Hematopoietic multipotent progenitor cell treated with erythropoietin and hydrocortisone succinate and interleukin-3 and kit ligand, for 4 days (in vitro differentiated cells): ENCODE data around the gene SPSB3.

Source experiments
- DNase-seq: peaks from one replicate; pipeline ENCODE4 v3.0.0-alpha.2; 2015

The SPSB3 gene

GRCh38 chr16:1782408-1783264 lies at the start of gene SPSB3, which contains the start of gene NUBP2:
TSS of gene SPSB3 (minus strand) at chr16:1782571. CDS start at chr16:1781483, 1,088 bp downstream.
TSS of gene NUBP2 (plus strand) at chr16:1782960. CDS start at chr16:1783021, 61 bp downstream.
- peak; percentile 100 for DNase-seq

DNA sequence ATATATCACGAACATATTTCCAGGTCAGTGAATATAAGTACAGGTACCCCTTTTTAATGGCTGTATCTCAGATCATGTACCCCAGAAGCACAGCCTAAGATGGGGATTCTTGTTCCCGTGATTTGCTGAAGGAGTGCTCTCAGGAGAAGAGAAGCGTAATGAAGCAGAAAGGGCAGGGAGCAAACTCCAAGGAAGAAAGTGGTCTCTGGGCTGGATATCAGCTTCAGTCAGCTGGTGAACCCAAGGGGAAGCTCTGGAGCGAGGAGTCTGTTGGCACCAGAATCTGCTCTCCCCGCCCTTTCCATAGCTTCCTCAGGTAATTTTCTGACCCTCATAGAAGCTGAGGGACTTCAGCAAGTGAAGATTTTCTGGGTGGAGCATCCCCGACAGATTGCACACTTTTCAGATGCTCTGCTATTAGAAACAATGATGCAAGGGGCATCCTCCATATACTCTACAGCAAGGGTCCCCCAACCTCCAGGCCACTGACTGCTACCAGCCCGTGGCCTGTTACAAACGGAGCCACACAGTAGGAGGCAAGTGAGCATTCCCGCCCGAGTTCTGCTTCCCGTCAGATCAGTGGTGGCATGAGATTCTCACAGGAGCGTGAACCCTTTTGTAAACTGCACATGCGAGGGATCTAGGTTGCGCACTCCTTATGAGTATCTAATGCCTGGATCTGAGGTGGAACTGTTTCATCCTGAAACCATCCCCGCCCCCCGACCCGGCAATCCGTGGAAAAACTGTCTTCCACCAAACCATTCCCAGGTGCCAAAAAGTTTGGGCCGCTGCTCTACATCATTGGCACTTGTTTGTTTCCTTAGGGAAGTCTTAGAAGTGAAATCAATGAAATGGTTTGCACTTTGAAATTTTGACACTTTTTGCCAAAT lies 49.1 kb upstream of the SPSB3 start:
- no peak for DNase-seq

DNA sequence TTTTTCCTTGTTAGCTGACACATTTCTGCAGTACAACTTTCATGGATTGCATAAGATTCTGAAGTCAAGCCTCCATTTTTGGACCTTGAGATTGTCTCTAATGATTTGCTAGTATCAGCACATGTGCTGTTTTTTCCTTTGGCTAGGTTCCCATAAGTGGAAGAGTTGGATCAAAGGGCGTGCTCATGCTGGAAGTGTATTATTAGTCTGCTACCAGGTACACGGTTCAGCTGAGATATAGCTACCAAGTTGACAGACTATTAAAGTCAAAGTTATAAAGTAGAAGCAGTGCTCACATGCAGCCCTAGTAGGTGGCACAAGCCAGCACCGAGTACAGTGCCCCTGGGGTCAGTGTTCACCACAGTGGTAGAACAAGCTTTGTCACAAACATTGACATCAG lies 47.8 kb upstream of the SPSB3 start:
- no peak for DNase-seq

- peak; percentile 19 for DNase-seq
These were observed 46.5 kb upstream of the SPSB3 start for GRCh38 chr16:1828645-1829410.

- peak; percentile 96 for DNase-seq
These were observed 44.6 kb upstream of the SPSB3 start, which contains the start of the genes FAHD1 and HAGH for GRCh38 chr16:1826691-1827573. TSS of gene FAHD1 (plus strand) at chr16:1827206. CDS start at chr16:1827239, 33 bp downstream. TSS of gene HAGH (minus strand) at chr16:1826825. CDS start at chr16:1826787, 38 bp downstream.

GRCh38 chr16:1825864-1826690 lies 43.7 kb upstream of the SPSB3 start:
- peak; percentile 81 for DNase-seq

DNA sequence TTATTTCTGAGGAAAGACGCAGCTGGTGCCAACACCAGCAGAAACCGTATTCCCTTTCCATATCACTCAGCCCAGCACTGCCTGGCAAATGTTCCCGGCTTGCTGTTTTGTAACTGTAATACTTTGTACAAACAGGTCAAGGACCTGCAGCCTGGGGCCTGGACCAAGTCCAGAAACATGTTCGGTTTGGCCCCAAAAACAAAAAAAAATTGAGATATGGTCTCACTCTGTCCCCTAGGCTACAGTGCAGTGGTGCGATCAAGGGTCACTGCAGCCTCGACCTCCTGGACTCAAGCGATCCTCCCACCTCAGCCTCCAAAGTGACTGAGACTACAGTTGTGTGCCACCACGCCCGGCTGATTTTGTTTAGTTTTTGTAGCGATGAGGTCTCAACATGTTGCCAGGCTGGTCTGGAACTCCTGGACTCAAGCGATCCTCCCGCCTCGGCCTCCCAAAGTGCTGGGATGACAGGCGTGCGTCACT lies 43.1 kb upstream of the SPSB3 start:
- no peak for DNase-seq

DNA sequence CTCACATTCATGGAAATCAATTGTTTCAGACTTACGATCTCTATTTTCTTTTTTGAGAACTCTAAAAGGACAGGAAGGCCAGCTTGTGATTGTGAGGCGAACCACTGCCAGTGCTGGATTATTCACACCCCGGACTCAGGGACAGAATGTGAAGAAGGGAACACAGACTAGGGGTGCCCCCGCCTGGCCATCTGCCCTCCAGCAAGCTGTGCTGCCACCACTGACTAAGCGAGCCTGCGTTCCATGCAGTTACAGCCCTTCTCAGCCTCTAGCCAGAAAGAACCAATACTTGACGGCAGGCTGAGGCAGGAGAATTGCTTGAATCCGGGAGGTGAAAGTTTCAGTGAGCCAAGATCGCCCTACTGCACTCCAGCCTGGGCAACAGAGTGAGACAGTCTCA lies 41.5 kb upstream of the SPSB3 start:
- DNase-seq = peak; percentile 91

- DNase-seq = no peak
These were observed 40.4 kb upstream of the SPSB3 start for GRCh38 chr16:1822801-1823200.

DNA sequence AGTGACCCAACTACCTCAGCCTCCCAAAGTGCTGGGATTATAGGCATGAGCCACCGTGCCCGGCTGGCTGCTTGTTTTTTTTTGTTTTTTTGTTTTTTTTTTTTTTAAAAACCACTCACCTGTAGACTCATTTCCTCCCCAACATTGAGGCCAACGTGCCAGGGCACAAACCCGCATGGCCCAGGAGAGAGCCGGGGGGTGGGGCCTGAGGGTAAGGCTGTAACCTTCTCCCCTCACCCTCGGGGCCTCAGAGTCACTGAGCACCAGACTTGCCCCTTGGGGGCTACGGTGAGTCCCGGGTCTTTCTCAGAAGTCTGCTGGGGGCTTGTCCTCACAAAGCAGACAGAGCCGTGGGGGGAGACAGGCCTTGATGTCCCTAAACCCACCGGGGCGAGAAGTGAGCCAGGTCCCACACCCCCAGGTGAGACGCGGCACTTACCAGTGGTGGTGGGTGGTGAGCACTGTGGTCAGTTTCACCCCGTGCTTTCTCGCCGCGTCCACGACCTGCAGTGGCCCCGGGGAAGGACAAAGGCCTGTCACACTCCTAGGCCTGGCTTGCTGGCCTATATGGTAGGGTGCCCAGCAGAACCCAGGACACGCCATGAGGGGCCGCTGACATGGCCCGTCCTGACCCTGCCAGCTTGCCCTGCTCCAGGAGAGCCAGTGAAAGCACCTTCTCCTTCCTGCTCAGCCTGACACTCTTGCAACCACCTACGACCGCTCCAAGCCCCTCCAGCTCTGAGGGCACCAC lies 39.7 kb upstream of the SPSB3 start:
- no peak for DNase-seq

GRCh38 chr16:1820946-1821290 lies 38.5 kb upstream of the SPSB3 start:
- no peak for DNase-seq

- peak; percentile 95 for DNase-seq
These were observed 38.0 kb upstream of the SPSB3 start for GRCh38 chr16:1820096-1820945.

DNA sequence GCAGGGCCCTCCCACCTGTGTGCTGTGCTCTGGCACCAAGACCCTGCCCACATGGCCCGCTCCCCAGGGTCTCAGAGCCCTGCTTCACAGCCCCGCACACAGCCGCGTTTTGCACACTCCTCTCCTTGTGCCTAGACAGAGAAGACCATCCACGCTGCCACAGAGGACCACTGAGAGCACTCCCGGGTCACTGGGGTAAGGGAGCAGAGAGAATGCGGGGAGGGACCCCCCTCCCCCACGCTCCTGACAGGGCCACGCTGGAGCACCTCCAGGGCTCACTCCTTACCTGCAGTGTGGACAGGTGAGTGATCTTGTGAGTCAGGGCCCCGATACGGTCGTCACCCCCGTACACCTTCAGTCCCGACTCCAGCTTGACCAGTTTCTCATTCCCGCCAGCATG lies 37.2 kb upstream of the SPSB3 start:
- DNase-seq = no peak

GRCh38 chr16:1818873-1819525 lies 36.6 kb upstream of the SPSB3 start:
- no peak for DNase-seq

DNA sequence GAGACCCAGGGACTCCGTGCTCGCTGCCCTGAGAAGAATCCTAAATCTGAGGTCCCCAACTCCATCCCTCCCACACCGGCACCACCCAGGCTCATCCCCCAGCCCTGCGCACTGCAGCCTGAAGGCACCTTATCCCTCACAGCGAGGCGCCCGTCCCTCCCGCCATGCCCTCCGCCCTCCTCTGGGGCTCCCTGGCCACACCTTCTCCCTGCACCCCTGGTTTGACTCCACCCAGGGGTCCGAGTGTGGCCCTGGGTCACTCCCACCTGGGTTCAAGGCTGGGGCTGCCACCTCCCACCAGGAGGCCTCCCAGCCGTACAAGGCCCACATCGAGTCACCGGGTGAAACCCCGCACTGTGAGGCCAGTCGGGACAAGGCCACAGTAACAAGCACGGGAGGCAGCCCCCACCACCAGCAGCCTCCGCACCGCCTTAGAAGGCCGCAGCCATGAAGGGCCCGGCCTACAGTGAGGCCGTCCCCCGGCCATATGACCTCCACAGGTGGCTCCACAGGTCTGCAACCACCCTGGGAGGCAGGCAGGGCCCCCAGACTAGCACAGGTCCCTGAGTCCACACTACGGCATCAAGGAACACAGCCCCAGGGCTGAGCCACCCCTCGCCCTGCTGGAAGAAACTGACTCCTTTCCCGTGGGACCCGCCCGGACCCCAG lies 36.0 kb upstream of the SPSB3 start:
- no peak for DNase-seq

- DNase-seq = no peak
These were observed 35.3 kb upstream of the SPSB3 start for GRCh38 chr16:1817716-1818115.

DNA sequence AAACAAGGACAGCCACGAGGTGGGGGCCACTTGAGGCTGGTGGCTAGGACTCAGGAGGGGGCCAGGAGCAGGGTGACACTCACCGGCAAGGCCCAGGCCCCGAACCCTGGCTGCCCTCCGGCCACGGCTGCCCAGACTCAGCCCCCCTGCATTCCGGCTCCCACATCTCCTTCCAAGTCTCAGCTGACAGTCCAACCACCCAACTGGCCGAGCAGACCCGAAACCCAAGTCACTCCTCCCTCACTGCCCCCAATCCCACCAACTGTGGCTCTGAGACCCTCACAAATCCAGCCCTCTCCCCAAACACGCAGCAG lies 34.9 kb upstream of the SPSB3 start:
- DNase-seq = no peak
